SIG-M5 (cell line): ENCODE data around the gene SPATA31E1.
"Not testable (repeated sequence)": the region's sequence is repeated elsewhere in the genome, so short reads cannot be mapped to it uniquely, and the experiment has no call there.

Experiments used
- DNase-seq: peaks from one replicate; lab custom pipeline; 2025; lab: John Stamatoyannopoulos, UW

The SPATA31E1 gene

DNA sequence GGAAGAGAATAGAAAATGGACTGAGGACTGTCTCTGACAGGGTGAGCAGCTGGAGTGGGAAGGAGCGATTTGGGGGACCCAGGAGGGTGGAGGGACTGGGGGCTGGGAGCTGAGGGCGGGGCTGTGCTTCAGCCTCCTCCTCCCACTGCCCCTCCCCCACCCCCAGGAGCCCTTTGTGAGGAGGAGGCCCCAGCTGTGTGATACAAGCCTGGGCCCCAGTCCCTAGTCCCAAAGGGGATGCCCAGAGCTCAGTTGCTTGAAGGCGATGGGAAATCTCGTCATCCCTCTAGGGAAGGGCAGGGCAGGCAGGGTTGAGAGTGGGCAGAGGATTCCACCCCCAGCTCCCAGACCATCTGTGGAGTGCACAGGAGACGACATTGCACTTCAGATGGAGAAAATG lies at the start of gene SPATA31E1:
TSS of gene SPATA31E1 (plus strand) at position 251 of the 400 bp plus-strand sequence. CDS start at position 266, 15 bp downstream.
- no peak for DNase-seq

- DNase-seq = no peak
Measured at GRCh38 chr9:87834357-87834756, 48.3 kb upstream of the SPATA31E1 start.

DNA sequence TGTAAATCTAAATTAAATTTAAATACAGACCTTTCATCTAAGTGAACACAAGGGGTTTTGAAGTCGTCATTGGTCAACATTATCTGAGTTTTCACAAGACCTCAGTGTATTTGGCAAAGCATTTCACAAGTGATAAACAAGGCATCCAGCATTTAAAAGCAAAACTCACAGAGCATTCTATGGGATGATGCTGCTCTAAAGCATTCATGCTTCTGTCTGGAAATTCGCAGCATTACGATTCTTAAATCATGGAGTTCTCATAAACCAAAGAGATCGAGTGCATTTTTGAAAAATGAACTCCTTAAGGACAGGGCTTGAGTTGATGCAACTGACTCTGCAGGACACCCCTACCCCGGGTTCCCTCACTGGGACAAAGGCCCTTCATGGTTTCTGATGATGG lies 46.1 kb upstream of the SPATA31E1 start:
- DNase-seq = no peak

DNA sequence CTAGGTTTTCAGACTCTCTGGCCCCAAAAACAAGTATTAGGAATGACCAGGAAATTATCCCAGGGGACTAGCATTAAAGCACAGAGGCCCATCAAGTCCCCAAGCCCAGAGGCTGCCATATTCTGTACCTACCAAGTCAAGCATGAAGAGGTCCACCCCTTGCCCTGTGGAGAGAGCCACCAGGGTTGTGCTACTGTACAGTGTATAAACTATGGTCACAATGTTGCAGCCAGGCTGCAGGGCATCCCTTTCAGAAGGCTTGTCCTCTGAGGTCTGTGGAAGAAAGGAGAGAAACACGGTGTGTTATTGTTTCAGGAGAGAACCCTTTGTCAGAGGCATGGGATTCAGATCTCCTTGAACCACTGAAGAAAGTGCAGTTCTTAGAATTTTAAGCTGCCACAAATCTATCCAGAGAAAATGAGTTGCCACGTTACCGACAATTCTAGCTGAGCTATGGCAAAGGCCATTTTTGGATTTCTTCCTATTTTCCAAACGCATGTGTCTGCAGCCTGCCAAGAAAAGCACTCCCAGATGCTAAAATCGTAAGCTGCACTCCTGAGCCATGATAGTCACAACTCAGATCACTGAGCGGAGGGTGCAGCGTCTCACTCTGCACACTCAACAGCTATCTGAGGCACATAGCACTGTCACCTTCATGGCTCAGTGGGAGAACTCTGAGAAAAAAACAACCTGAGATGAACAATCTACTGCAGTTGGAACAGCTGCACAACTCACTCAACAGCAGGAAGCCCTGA lies 45.5 kb upstream of the SPATA31E1 start:
- no peak for DNase-seq

- no peak for DNase-seq
Measured at GRCh38 chr9:87840134-87840533, 42.5 kb upstream of the SPATA31E1 start.

DNA sequence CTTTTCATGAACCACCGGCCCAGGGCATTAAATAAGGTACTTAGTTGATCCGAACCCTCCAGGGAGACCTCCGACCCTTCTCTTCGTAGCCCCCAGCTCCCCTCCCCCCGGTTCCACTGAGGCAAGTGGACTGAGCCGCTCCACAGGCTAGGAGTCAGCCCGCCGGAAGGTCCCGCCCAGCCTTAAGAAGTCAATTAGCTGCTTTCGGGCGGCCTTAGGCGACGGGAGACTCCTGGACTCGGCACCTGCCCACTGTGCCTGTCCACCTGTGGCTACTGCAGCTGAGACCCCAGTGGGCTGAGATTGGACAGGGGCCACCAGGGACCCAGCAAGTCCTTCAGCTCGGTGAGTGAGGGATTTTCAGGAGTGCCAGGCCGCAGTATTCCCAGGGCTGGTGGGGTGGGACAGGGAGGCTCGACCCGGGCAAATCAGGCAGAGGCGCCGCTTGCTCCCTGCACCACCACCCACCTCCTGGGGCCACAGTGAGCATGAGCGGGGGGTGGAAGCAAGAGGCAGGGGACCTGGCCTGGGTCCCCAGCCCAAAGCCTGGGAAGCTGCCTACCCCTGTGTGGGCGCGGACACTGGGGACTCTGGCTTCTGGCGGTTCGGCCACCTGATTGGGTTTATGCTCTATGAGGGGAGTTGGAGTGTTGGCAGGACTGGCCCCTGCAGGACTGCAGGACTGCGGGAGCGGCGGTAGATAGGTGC lies 39.6 kb upstream of the SPATA31E1 start:
- DNase-seq = no peak

DNA sequence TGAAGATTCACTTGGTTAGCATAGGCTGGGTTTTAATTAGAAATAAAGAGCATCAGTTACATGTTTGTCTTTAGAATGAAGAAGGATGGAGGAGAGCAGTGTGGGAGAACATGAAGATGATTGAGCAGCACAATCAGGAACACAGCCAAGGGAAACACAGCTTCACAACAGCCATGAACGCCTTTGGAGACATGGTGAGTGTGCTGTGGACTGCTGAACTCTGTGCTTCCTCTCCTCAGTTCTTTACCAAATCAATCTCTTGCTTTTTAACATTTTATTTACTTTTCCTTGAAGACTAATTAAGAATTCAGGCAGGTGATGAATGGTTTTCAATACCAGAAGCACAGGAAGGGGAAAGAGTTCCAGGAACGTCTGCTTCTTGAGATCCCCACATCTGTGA lies 38.2 kb upstream of the SPATA31E1 start:
- no peak for DNase-seq

- DNase-seq = not testable (repeated sequence)
Measured at GRCh38 chr9:87847817-87848216, 34.9 kb upstream of the SPATA31E1 start.

DNA sequence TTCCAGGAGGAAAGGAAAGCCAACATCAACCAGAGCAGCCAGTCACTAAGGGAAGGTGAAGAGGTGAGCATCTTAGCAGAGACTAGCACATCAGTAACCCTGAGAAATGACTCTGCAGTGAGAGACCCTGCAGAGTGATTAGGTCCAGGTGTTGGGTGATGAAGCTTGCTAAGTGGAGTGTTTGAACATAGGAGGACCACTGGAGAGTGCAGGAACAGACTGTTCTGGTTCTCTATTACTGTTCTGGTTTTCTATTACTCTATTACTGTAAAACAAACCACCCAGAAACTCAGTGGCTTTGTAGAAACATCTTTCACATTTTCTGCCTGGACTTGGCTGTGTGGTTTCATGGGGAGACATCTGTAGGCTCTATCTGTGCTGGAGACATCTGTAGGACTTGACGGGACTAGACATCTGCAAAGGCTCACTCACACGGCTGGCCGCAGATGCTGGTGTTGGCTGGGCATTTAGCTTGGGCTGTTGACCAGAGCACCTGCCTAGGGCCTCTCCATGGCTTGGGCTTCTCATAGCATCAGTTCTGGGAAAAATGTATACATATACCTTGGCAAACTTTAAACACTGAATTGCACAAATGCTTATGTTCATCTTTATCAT lies 33.4 kb upstream of the SPATA31E1 start:
- no peak for DNase-seq

- no peak for DNase-seq
Measured at GRCh38 chr9:87850391-87850790, 32.3 kb upstream of the SPATA31E1 start.

DNA sequence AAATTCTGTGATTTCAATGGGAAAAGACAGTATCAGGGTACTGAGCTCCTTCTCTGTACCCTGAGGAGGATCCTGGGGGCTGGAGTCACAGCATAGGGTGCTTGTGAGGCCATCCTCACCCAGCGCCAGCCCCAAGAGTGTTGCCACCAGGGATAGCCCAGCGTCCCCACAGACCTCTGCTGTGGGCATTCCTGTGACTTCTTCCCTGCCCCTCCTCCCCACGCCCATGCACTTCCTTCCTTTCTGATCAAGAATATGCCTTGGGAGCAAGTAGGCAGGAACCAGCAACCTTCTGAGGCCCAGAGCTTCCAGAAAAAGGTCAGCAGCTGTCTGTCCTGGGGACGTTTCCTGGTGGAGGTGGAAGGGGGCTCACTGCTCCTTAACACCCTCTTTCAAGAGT lies 31.5 kb upstream of the SPATA31E1 start:
- DNase-seq = not testable (repeated sequence)

DNA sequence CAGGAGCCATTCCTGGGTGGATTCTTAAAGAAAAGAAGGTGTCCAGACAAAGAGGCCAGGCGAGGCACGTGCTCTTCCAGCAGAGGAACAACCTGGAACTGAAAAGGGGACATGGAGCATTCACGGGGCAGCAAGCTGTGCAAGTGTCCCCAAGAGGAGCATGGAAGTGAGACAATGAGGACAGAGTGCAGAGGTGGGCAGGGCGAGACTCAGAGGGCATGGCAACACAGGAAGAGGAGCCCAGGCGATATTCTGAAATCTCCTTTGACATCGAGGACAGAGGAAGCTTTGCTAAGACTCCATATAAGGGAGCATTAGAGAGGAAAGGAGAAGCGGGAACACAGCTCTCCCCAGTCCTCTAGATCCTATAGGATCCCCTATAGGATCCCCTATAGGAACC lies 29.4 kb upstream of the SPATA31E1 start:
- no peak for DNase-seq

GRCh38 chr9:87853876-87854579 lies 28.6 kb upstream of the SPATA31E1 start:
- DNase-seq = no peak

DNA sequence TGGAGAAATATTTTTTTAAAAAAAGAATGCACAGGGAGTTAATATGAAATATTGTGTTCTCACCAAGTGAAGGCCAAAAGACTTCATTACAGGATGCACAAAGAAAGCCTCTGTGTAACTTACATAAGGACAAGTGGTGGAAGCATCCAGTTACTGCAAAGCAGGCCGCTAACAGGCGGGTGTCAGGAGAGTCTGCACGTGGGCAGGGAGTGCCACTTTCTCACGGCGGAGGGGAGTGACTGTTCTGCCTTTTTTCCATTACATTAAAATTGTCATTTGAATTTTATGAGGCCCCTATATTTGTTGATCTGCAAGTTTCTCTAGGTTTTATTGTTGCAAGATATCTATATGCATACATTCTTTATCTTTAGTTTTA lies 28.1 kb upstream of the SPATA31E1 start:
- no peak for DNase-seq

DNA sequence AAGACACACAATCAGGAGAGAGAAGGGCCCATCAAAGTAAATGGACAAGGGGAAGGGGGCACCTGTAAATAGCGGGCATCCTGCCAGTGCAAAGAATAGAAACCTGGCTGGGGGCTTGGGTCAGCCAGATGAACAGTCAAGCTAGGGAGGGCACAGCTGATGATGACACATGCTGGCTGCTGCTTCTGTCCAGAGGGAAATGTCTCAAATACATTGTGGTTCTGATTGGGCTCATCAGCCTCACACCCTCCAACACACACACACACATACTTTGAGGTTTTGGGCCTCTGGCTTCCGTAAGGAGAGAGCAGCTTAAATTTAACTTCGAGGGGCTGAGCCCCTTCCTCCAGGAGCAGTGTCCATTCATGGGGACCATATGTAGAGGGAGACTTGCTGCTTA lies 27.6 kb upstream of the SPATA31E1 start:
- no peak for DNase-seq

- DNase-seq = no peak
Measured at GRCh38 chr9:87857141-87857947, 25.3 kb upstream of the SPATA31E1 start.

GRCh38 chr9:87857948-87858335 lies 24.7 kb upstream of the SPATA31E1 start:
- DNase-seq = no peak

DNA sequence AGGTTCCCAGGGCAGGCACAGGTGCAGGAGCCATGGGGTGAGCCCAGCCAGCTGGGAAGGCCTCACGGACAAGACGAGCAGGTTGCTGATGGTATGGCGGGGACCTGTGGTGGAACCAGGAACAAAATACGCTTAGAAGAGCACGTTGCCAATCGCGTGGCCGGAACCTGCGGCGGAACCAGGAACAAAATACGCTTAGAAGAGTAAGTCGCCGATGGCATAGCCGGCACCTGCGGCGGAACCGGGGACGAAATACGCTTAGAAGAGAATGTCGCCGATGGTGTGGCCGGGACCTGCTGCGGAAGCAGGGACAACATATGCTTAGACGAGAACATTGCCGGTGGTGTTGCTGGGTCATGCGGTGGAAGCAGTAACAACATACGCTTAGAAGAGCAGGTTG lies 23.5 kb upstream of the SPATA31E1 start:
- DNase-seq = no peak

GRCh38 chr9:87859786-87860185 lies 22.9 kb upstream of the SPATA31E1 start:
- no peak for DNase-seq

GRCh38 chr9:87861332-87861731 lies 21.3 kb upstream of the SPATA31E1 start:
- no peak for DNase-seq

- DNase-seq = no peak
Measured at GRCh38 chr9:87862536-87863268, 20.0 kb upstream of the SPATA31E1 start.
